GM18505 (cell line): ENCODE results near the gene CKMT2.

ENCODE experiments used
- ATAC-seq: cut with Tn5 transposase; IDR thresholded peaks from one replicate; pipeline ENCODE4 v1.9.1; 2021; ENCODE audit not compliant: unreplicated experiment
- POLR2A ChIP-seq: IDR thresholded peaks from 4 replicates; pipeline ENCODE4 v1.6.1; 2011; ENCODE audit warnings: borderline replicate concordance; ENCODE audit not compliant: insufficient read depth, insufficient read length; ENCODE audit errors: extremely low read depth

Gene CKMT2

GRCh38 chr5:81226949-81227348 is 6.2 kb upstream of the CKMT2 start:
- no peak for ATAC-seq
- TF ChIP-seq POLR2A: no peak

GRCh38 chr5:81228084-81228483 is 5.0 kb upstream of the CKMT2 start:
- TF ChIP-seq POLR2A: no peak
- ATAC-seq: no peak

- no peak for TF ChIP-seq POLR2A
- no peak for ATAC-seq
Measured at GRCh38 chr5:81230416-81230815, 2.7 kb upstream of the CKMT2 start.

DNA sequence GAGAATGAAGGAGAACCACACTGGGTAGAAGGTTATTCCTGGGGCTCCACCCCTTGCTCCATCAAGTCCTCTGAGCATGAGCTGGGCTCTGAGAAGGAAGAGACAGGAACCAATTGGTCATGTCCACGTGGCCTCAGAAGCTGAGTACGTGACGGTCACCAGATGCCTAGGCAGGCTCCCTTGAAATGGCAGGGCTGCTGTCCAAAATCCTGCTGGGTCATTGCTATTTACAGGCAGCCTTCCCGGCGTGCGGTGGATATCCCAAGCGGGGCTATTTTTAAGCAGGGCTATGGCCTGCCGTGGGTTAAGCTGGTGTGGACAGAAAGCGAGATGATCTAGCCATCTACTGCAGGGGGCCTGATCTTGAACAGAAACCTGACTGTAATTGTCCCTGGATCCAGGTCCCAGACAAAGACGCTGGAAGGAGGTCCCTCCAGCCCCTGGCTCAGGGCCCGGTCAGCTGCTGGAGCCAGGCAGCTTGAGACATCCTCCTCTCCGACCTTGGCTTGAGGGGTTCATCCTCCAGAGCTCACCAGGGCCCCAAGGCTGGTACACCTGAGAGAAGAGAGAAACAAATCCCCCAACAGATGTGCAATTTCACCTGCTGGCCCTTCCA is 550 bp upstream of the CKMT2 start:
- no peak for ATAC-seq
- no peak for TF ChIP-seq POLR2A

DNA sequence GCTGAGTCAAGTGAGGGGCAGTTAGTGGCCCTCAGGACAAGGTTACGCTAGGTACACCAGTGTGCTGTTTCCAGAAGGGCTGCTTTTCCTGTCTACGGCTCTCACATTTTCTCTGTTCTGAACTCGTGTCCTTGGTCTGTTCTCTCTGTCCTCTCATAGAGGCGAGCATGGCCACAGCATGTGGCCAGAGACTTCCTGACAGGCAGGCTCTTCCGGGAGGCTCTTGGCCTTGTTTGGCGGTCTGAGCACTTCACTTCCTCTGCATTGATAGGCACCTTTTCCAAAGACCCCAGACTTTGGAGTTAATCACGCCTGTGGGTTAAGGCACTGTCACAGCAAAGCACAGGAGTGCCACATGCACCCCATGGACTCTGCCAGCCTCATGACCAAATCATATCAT is 1.2 kb downstream of the CKMT2 start:
- no peak for ATAC-seq
- TF ChIP-seq POLR2A: no peak

GRCh38 chr5:81234801-81235200 is 1.7 kb downstream of the CKMT2 start:
- TF ChIP-seq POLR2A: no peak
- ATAC-seq: no peak

- no peak for ATAC-seq
- no peak for TF ChIP-seq POLR2A
Measured at GRCh38 chr5:81235287-81236072, 2.4 kb downstream of the CKMT2 start.

- TF ChIP-seq POLR2A: no peak
- no peak for ATAC-seq
Measured at GRCh38 chr5:81238460-81238859, 5.3 kb downstream of the CKMT2 start.

DNA sequence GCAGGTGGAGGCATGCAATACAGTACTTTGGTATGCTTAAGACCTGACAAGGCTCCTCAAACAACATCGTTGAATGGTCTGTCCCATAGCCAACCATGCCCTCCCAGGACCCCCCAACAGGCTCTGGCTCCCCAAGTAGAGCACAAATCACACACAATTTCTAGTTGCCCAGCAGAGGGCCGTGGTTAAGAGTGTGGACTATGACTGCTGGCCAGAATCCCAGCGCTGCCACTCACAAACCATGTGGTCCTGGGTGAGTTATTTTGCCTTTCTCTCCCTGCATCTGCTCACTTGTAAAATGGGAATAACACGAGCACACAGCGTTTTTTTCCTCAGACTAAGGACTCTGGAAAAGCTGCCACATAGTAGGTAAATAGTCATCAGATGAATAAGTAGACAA is 6.5 kb downstream of the CKMT2 start:
- ATAC-seq: no peak
- no peak for TF ChIP-seq POLR2A

GRCh38 chr5:81241001-81241400 is 7.9 kb downstream of the CKMT2 start:
- no peak for ATAC-seq

GRCh38 chr5:81241961-81242648 is 9.0 kb downstream of the CKMT2 start:
- no peak for TF ChIP-seq POLR2A

More at GRCh38 chr5:81241001-81241400, 7.9 kb downstream of the CKMT2 start:
- no peak for TF ChIP-seq POLR2A

GRCh38 chr5:81242906-81243436 is 9.8 kb downstream of the CKMT2 start:
- TF ChIP-seq POLR2A: no peak
- no peak for ATAC-seq

More at GRCh38 chr5:81241961-81242648, 9.0 kb downstream of the CKMT2 start:
- no peak for ATAC-seq

GRCh38 chr5:81244451-81244850 is 11.3 kb downstream of the CKMT2 start:
- ATAC-seq: no peak
- no peak for TF ChIP-seq POLR2A
